HS-5 (cell line): ENCODE measurements around the gene OR11G2.
"Not testable (repeated sequence)": the region's sequence is repeated elsewhere in the genome, so short reads cannot be mapped to it uniquely, and the experiment has no call there.

ENCODE experiments used
- DNase-seq: peaks from one replicate; pipeline ENCODE4 v3.0.0-alpha.2; 2012; ENCODE audit warnings: low read depth

The OR11G2 gene

DNA sequence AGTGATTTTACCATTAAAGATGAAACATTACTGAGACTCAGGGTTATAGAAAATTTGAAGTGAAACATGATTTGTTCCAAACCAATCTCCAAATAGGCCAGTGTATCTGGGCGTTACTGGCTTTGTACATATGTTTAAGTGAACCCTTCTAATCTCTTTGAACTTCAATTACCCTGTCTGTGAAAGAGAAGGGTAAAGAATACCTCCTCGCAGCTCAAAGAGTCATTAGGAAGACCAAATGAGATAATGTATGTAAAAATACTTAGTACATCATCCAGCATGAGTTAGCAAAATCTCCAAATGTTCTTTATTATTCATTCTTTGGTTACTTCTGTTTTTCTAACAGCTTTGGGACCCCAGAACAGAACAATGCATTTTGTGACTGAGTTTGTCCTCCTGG, 32.7 kb downstream of the OR11G2 start, which contains the start of gene OR11H6:
Gene OR11H6 (plus strand): TSS at position 301 of the 400 bp plus-strand sequence. CDS start 0 bp downstream, at position 301.
- DNase-seq = no peak

DNA sequence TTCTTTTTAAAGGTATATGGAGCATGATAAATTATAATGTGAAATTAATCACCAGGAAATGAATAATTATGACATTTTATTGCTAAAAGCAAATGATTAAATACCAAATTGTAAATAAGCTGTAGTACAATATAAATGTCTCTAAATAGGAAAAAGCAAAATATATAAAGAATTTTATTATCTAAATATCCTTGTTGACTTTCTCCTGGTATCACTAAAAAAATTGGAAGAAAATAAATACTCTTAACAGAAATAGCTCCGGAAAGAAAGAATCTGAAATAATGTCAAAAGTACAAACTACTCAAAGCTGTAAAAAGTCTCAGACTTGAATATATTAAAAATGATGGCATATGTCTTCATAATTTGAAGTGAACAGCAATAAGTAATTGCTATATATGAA, 38.0 kb downstream of the OR11G2 start, which contains the start of gene OR11H7:
Gene OR11H7 (plus strand): TSS at position 301 of the 400 bp plus-strand sequence.
- DNase-seq = no peak

DNA sequence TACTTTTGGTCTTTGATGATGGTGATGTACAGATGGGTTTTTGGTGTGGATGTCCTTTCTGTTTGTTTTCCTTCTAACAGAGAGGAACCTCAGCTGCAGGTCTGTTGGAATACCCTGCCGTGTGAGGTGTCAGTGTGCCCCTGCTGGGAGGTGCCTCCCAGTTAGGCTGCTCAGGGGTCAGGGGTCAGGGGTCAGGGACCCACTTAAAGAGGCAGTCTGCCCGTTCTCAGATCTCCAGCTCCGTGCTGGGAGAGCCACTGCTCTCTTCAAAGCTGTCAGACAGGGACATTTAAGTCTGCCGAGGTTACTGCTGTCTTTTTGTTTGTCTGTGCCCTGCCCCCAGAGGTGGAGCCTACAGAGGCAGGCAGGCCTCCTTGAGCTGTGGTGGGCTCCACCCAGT, 44.7 kb downstream of the OR11G2 start:
- not testable (repeated sequence) for DNase-seq

DNA sequence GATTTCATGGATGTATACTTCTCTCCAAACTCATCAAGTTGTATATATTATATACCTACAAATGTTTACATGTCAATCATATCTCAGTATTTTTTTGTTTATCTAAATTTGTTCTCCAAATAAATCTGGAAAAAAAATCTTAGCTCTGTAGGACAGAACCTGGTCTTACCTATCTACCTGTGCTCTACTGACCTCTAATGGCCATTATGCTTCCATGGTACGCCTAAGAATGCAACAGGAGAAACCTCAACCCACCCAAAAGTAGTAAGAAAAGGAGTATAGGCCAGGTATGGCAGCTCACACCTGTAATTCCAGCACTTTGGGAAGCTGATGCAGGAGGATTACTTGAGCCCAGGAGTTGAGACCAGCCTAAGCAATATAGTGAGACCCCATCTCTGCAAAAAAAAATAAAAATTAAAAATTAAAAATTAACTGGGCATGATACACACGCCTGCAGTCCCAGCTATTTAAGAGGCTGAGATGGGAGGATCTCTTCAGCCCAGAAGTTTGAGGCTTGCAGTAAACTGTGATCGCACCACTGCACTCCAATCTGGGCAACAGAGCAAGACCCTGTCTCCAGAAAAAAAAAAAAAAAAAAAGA, 57.0 kb downstream of the OR11G2 start:
- no peak for DNase-seq
